HG02973 (cell line): ENCODE results near the gene ELMO1.

Experiments
- ATAC-seq: cut with Tn5 transposase; IDR thresholded peaks from one replicate; pipeline ENCODE4 v1.9.1; 2021; ENCODE audit warnings: moderate library complexity; ENCODE audit not compliant: unreplicated experiment

ELMO1 gene

GRCh38 chr7:36965625-36966024, 483.0 kb downstream of the ELMO1 start:
- no peak for ATAC-seq

- no peak for ATAC-seq
Measured at GRCh38 chr7:36964297-36964696, 484.4 kb downstream of the ELMO1 start.

DNA sequence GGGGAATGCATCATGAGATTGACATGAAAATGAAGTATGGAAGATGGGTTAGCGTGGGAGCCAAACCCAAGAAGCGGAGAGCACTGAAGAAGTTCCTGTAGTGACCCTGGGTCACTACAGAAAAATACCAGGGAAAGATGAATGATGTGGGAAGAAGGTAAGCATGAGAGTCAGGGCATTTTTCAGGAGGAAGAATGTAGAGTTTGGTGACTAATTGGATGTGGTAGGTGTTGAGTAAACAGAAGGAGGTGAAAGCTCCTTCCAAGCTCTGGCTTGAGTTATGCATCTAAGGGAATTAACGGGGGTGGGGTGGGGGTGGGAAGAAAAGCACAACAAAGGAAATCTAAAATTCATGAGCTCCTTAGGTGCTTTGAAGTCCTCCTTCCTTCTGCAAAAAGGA, 486.3 kb downstream of the ELMO1 start:
- ATAC-seq = no peak

DNA sequence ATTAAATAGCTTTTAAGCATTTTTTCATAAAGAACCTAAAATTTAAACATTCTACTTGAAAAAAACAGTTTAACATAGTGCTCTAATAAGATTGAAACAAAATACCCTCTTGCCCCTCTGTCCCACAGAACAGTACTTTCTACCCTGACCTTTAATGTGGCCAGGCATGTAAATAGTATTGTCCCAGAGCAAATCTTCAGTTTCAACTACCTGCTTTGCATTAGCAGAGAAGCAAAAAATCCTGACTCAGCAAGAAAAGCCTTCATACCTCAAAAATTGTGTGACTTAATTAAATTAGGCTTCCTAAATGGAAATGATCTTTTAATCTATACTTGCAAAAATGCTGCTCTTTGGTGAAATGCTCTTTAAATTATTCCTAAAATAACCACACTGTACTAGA, 487.0 kb downstream of the ELMO1 start:
- no peak for ATAC-seq

DNA sequence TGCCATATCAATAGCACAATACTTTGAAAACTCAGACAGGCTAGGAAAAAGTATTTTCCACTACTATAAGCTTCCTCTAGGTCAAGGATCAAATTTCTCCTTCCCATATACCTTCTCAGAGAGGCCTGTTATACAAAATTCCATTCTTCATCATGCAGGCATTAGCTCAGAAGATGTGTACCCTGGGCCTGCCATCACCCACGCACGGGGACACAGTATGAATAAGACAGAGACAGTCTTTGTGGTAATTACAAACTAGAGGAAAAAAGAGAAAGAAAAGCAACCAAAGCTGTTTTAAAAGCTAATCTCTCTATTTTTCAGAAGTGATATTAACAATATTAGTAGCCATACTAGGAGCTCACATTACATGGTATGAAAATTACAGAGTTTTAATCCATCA, 487.6 kb downstream of the ELMO1 start:
- ATAC-seq = no peak

DNA sequence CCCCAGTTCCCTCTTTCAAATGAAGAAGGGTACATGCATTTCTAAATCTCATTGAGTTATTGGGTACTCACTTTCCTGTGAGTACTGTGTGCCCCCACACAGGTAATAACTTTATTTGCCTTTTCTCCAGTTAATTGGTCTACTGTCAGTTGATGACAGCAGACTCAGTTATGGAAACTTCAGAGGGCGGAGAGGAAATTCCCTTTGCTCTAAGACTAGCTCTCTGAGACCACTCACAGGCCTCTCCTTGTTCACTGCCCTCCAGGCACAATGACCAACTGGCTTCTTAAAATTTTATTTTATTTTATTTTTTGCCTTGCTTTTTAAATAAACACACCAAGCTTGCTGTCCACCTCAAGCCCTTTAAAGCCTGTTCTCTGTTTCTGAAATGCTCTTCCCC, 488.6 kb downstream of the ELMO1 start:
- no peak for ATAC-seq

DNA sequence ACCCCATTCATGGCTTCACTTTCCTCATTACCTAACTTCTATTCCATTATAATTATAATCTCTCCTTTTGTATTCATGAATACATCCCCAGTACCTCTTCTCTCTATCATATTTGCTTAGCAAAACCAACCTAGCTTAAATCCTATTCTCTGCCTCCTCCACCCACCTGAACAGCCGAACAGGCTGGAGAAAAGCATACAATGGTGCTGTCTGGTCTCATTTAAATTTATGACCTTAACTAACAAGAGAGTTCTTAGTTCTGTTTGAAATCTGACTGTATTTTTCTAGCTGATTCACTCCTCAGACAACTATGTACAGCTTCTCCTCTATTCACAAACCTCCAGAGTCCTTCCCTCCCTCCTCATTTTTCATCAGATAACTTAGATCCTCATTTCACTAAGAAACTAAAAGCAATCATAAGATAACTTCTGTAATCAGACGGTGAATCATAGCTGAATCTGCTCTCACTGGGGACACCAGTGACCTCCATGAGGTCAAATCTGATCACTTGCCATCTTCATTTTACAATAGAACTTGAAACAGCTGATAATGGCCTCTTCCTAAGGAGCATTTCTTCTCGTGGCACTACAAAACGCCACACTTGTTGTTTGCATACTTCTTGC, 490.4 kb downstream of the ELMO1 start:
- ATAC-seq = no peak

DNA sequence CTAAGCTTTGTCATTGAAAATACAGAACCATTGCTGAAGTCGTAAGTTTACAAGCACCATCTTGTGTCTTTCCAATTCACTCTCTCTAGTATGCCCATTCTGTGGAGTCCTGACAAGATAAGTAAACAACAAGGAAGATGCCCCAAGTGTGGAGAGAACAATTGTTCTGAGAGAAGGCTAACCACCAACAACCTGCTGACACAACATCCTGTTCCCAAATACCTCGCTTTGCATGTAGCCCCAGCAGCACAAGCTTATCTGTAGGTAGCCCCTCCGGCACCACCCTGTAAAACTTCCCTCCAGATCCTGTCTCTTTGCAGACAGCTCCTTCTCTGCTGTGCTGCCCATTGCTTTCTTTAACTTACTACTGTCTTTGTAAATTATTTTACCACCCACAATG, 491.0 kb downstream of the ELMO1 start:
- no peak for ATAC-seq

- no peak for ATAC-seq
Measured at GRCh38 chr7:36956814-36957213, 491.9 kb downstream of the ELMO1 start.

DNA sequence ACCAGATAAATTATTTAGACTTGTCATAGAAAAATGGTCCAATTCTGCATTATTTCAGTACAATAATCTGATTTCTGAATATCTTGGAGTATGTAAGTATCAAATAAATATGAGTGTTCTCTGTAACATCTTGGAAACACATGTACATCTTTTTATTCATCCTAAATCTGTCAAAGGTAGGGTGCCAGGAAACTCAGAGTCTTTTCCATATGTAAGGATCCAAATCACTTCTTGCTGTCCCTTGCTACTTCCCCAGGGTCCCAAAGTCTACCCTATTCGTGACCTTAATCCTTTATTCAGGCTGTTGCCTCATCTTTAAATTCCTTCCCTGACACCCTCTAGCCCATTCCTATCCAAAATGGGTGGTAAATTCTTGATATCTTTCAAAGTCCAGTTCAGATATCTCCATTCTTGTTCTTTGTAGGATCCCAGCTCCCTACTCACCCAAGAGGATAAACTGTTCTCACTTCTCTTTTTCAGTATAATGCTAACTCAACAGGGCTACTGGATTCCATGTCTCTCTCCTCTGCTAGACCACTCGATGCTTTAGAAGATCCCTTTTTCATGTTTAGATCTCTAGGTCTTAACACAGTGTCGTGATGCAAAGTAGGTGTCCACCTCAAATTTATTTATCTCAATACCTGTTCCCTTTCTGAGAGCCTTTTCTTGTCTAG, 493.1 kb downstream of the ELMO1 start:
- no peak for ATAC-seq

DNA sequence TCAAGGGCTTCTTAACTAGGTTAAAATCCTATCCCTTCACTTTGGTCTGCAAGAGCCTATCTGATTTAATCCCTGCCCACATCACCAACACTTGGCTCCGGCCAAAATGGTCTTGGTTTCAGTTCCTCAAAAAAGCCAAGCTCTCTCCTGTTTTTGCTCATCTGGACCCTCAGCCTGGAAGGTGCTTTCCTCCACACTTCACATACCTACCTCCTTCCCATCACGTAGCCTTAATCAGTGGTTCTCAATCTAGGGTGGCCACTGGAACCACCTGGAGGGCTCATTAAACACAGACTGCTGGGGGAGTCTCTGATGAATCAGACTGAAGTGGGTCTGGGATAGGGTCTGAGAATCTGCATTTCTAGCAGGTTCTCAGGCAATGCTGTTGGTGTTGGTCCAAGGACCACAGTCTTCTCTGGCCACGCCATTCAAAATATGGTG, 497.4 kb downstream of the ELMO1 start:
- ATAC-seq = peak; percentile 95

DNA sequence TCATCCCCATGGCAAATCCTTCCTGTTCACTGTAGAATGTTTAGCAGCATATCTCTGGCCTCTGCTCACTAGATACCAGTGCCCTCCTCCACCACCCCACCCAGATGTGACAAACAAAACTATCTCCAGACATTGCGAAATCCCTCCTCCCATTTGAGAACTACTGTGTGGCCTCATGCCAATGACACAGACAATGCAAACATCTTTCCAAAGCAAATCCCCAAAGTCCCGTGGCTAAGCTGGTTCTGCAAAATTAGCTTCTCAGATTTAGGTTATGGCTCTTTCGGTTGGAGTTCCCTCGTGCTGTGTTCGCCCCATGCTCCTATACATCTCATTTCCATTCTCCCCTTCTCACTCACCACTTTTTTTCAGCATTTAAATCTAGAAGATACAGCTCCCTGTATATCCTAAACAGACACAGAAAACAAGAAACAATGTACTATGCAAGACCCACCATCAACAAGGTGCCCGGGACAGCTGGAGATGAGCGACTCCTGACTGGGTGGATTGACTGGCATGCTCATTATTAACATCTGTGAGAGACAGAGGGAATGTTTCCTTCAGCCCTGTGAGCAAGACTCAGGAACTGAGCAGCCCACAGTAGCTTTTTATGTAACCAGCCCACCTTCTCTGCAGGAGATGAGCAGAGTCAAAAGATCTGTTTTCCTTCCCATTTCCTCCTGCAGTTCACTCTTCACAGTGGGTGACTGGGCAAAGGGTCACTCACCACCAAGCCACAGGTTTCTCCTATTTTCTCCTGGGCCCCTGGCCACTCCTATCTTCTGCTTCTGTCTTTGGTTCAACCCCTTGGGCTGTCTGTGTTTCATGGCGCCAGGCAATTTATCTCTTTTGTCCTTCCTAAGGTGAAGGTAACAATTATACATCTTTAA, 498.7 kb downstream of the ELMO1 start:
- ATAC-seq = no peak

- no peak for ATAC-seq
Measured at GRCh38 chr7:36946401-36946739, 502.3 kb downstream of the ELMO1 start.

DNA sequence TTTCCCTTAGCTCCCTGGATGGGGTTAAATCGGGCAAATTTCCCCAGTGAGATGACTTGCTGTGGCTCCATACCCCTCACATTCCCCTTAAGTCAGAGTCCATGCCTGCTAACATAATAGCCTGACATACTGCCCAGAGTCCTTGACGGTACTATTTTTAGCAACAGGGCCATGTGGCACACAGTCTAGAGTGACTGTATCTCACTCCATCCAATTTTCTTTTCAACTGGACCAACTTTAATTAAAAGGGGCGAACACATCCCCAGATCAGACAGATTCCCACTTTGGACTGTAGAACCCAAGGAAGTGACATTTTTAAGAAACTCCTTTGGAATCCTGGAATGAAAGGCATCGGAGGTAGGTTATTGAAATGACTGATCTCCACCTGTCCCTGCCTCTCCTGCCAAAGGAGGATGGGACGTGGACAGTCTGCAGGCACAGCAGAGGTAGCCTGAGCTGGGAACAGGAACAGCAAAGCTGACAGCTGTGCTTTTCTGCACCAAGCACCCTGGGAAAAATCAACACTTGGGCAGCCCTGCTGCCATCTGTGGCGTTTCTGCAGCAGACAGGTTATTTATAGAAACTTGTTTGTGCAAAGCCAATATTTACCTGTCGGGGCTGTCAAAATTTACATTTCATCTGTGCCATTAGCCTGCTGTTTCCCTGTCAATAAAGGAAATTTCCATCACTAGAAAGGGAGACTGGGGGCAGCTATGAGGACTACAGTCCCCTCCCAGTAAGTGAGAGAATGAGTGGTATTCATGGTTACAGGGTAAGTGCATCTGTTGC, 502.9 kb downstream of the ELMO1 start:
- no peak for ATAC-seq

GRCh38 chr7:36944838-36945237, 503.8 kb downstream of the ELMO1 start:
- ATAC-seq = no peak

DNA sequence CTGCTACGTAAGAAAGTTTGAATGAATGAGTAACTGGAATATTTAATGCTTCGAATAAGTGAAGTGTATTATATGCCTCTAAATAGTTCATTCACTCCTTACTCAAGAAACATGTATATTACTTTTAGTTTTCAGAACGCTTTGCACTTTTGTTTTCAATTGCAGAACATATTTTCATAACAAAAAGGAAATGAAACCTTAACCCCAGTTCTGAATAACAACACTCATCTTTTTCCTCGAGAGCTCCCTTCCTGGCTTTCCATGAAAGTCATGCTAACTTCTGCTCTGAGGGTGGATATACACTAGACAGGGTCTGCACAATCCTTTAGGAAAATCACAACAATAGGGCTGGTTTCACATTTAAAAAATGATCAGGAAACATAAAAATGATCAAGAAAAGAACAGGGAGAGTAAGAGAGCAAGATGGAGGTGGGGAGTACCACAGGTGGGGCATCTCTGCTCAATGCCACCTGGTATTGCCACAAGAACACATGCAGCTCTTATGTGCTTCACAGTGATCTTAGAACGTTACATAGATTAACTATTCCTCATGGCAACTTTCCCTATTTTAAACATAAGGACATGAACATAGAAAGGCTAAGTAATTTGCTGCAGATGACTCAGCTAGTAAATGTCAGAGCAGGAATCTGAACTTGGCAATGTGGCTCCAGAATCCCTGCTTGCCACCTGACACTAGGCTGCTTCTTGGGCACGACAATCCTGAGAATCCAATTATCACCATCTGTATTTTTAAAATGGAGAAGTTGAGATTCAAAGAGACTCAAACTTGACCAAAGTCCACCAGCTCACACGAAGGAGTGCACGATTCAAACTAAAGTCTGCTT, 504.9 kb downstream of the ELMO1 start:
- peak; percentile 59 for ATAC-seq

GRCh38 chr7:36942955-36943354, 505.7 kb downstream of the ELMO1 start:
- ATAC-seq = no peak

GRCh38 chr7:36942541-36942940, 506.1 kb downstream of the ELMO1 start:
- ATAC-seq = no peak

DNA sequence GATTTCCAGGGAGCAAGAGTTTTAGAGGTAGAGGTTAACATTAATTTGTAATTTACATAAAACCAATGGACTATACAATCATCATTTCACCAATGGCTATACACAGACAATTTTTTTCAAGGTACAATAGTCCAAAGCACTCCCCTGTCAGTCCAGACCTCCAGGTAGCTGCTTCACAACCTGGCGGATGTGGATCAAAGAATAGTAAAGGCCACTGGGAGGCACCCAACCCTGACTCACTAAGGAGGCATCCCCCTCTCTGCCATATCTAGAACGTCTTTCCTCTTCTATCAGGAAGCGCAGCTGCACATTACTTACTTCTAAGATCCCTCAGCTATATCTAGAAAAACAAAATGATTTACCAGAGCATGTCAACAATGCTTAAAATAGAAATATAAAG, 506.6 kb downstream of the ELMO1 start:
- no peak for ATAC-seq

DNA sequence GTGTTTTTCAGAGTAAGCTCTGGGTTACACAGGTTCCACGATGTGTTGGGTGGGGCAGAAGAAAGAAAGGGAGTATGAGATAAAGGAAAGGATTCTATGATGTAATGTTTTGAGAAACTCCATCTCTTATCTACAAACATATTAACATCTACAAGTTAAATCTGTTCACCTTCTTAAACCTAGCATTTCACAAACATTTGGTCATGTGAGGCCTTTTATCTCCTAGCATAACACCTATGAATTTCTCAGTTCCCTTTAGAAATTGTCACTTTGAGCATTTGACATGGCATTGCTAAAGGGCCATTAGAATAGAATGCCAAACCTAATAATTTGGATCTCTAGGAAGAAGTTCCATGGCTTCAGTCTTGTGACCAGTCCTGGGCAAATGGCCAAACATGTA, 507.3 kb downstream of the ELMO1 start:
- no peak for ATAC-seq
